ENCODE measurements around the gene SLC2A9.

SLC2A9 gene

GRCh38 chr4:9952415-9952950, 68.8 kb downstream of the SLC2A9 start:
- DNase-seq: no peak

- DNase-seq: no peak
Observed at GRCh38 chr4:9949573-9949972, 71.7 kb downstream of the SLC2A9 start.

- no peak for DNase-seq
Observed at GRCh38 chr4:9947168-9948062, 73.9 kb downstream of the SLC2A9 start.

- DNase-seq: no peak
Observed at GRCh38 chr4:9946170-9946569, 75.1 kb downstream of the SLC2A9 start.

GRCh38 chr4:9944431-9945425, 76.6 kb downstream of the SLC2A9 start:
- no peak for DNase-seq

- no peak for DNase-seq
Observed at GRCh38 chr4:9943761-9944160, 77.5 kb downstream of the SLC2A9 start.

GRCh38 chr4:9942921-9943600, 78.2 kb downstream of the SLC2A9 start:
- no peak for DNase-seq

GRCh38 chr4:9942139-9942538, 79.2 kb downstream of the SLC2A9 start:
- no peak for DNase-seq

- no peak for DNase-seq
Observed at GRCh38 chr4:9940041-9940440, 81.3 kb downstream of the SLC2A9 start.

GRCh38 chr4:9938933-9939332, 82.4 kb downstream of the SLC2A9 start:
- no peak for DNase-seq

GRCh38 chr4:9937078-9937477, 84.2 kb downstream of the SLC2A9 start:
- DNase-seq: no peak

- DNase-seq: no peak
Observed at GRCh38 chr4:9936129-9936644, 85.1 kb downstream of the SLC2A9 start.

GRCh38 chr4:9933956-9934355, 87.3 kb downstream of the SLC2A9 start:
- DNase-seq: no peak

- no peak for DNase-seq
Observed at GRCh38 chr4:9933184-9933583, 88.1 kb downstream of the SLC2A9 start.

- no peak for DNase-seq
Observed at GRCh38 chr4:9932771-9933170, 88.5 kb downstream of the SLC2A9 start.

GRCh38 chr4:9931146-9931545, 90.2 kb downstream of the SLC2A9 start:
- DNase-seq: no peak

- DNase-seq: no peak
Observed at GRCh38 chr4:9929111-9929510, 92.2 kb downstream of the SLC2A9 start.

GRCh38 chr4:9927341-9928007, 93.8 kb downstream of the SLC2A9 start:
- DNase-seq: no peak

GRCh38 chr4:9926586-9926985, 94.7 kb downstream of the SLC2A9 start:
- DNase-seq: no peak

- no peak for DNase-seq
Observed at GRCh38 chr4:9925750-9926439, 95.4 kb downstream of the SLC2A9 start.

- DNase-seq: no peak
Observed at GRCh38 chr4:9924750-9925149, 96.5 kb downstream of the SLC2A9 start.

Data from stimulated activated naive CD4-positive, alpha-beta T cell (primary cell).